Measurements from ENCODE around the gene C9orf50.

The C9orf50 gene

GRCh38 chr9:129570450-129571297 is 50.2 kb downstream of the C9orf50 start:
- DNase-seq (ENCODE audit: low spot score) = no peak

GRCh38 chr9:129569502-129570449 is 51.1 kb downstream of the C9orf50 start:
- DNase-seq (ENCODE audit: low spot score) = no peak

GRCh38 chr9:129568560-129569501 is 52.1 kb downstream of the C9orf50 start:
- no peak for DNase-seq (ENCODE audit: low spot score)

GRCh38 chr9:129567842-129568559 is 52.9 kb downstream of the C9orf50 start:
- no peak for DNase-seq (ENCODE audit: low spot score)

GRCh38 chr9:129567329-129567728 is 53.6 kb downstream of the C9orf50 start:
- DNase-seq (ENCODE audit: low spot score) = no peak

- DNase-seq (ENCODE audit: low spot score) = no peak
These were observed 54.2 kb downstream of the C9orf50 start for GRCh38 chr9:129566563-129567266.

- no peak for DNase-seq (ENCODE audit: low spot score)
These were observed 58.0 kb downstream of the C9orf50 start for GRCh38 chr9:129562917-129563316.

GRCh38 chr9:129562514-129562913 is 58.4 kb downstream of the C9orf50 start:
- no peak for DNase-seq (ENCODE audit: low spot score)
